T-helper 1 cell treated with Interleukin-12 subunit alpha and Interleukin-12 subunit beta and Interleukin-4 antibody, amounts not matched to agents 30 μg/mL and 1 μg/mL, for 36 hours (primary cell): ENCODE measurements around the gene CCL4.
"Not testable (repeated sequence)": the region's sequence is repeated elsewhere in the genome, so short reads cannot be mapped to it uniquely, and the experiment has no call there.

Experiments used
- H3K27ac Mint-ChIP-seq: one replicate; pipeline ENCODE4 v1.8.0; 2021; ENCODE audit warnings: mild to moderate bottlenecking, mixed read lengths
- H3K27me3 Mint-ChIP-seq: one replicate; pipeline ENCODE4 v1.8.0; 2021; ENCODE audit warnings: low read depth, mixed read lengths
- H3K36me3 Mint-ChIP-seq: one replicate; pipeline ENCODE4 v1.8.0; 2021; ENCODE audit warnings: low read depth, mixed read lengths
- H3K4me1 Mint-ChIP-seq: one replicate; pipeline ENCODE4 v1.8.0; 2021; ENCODE audit warnings: low read depth, mixed read lengths
- H3K4me3 Mint-ChIP-seq: one replicate; pipeline ENCODE4 v1.8.0; 2021; ENCODE audit warnings: mild to moderate bottlenecking, moderate library complexity, mixed read lengths
- H3K9me3 Mint-ChIP-seq: one replicate; pipeline ENCODE4 v1.8.0; 2021; ENCODE audit warnings: mixed read lengths

Gene CCL4

DNA sequence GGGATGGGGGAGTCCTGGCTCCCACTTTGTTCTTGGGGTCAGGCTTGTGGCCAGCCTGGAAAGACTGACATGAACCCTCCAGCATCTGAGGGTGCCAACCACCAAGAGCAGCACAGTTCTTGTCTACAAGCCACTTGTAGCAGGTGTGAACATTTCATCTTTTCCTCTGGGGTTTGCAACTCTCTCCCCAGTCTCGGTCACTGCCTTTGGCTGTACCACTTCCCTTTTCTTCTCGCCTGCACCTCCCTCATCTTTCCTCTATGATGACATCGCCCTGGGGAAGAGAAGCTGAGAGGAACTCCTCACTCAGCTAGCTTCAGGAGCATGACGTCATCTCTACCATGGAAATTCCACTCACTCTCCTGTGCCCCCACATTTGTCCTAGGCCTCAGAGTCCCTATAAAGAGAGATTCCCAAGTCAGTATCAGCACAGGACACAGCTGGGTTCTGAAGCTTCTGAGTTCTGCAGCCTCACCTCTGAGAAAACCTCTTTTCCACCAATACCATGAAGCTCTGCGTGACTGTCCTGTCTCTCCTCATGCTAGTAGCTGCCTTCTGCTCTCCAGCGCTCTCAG, at the start of gene CCL4:
TSS of gene CCL4 (plus strand) at position 427 of the 575 bp plus-strand sequence. CDS start at position 506, 79 bp downstream.
- not testable (repeated sequence) for H3K36me3 Mint-ChIP-seq, H3K4me1 Mint-ChIP-seq, H3K9me3 Mint-ChIP-seq
- Mint-ChIP-seq H3K4me3 (peak within 1 kb of the TSS; percentile 43), H3K27ac (peak within 1 kb of the TSS; percentile 42), H3K27me3 (peaks cover 23% of the 10 kb centered on the region)

DNA sequence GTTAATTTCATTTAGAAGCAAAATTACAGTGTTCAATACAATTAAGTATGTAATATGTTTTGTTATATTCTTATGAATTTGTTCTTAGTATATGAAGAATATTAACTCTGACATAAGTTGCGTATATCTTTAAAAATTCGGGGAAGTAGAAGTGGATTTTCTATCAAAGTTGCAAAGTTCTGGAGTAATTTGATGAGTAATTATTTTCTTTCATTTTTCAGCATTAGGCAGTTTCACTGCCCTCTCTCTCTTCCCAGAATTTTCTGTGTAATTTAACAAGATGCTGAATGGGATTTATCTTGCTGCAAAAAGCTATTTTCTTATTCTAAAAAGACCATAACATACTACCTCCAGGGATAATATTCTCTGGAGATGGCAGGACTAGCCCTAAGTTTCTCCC, 48.5 kb upstream of the CCL4 start:
- Mint-ChIP-seq H3K4me3 (no peak overlapping the region), H3K9me3 (peaks cover 10% of the 10 kb centered on the region), H3K36me3 (no peaks in the 10 kb centered on the region), H3K27ac (no peak overlapping the region), H3K4me1 (no peaks in the 10 kb centered on the region), H3K27me3 (peaks cover 38% of the 10 kb centered on the region)

DNA sequence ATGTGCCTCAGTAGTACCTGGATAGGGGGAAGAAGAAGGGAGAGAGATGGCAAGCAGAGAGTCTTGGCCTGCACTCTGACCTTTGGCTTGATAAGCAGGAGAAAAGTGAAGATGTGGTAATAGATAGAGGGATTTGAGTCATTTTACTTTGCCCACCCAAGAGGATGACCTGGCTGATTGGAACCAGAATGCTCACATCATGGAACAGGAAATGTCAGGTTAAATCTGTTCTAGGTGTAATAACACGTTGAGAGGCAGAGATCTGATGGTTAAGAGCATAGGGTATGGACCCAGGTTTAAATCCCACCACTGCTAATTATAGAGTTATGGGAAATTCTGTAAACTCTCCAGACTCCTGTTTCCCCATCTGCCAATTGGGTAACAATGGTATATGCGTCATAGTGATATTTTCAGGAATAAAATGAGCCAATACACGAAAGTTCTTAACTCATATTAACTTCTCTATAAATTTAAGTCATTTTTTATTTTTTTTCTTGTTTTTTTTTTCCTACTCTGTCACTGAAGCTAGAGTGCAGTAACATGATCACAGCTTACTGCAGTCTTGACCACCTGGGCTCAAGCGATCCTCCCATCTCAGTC, 47.6 kb upstream of the CCL4 start:
- no peak overlapping the region for H3K27ac Mint-ChIP-seq

DNA sequence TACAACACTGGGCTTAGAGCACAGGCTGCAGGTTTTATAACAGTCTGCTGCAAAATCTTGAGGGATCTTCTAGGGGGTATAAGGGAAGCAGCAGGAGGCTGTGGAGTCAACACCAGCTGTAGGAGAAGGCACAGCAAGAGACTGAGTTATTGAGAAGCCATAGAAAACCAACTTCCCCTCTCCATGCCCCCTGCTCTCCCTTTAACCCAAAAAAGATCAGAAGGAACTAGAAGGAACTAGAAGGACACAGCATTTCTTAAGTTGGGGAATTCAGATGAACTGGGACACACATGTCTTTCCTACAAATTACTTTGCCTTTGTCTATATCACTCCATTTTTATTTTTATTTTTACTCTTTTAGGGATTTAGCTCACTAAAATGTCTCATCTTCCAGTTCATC, 45.7 kb upstream of the CCL4 start:
- Mint-ChIP-seq H3K4me3 (no peak overlapping the region), H3K27me3 (peaks cover 36% of the 10 kb centered on the region), H3K9me3 (no peaks in the 10 kb centered on the region)

More for the DNA sequence above, 47.6 kb upstream of the CCL4 start:
- H3K27me3 Mint-ChIP-seq: peaks cover 36% of the 10 kb centered on the region
- peaks cover 7% of the 10 kb centered on the region for H3K9me3 Mint-ChIP-seq
- no peak overlapping the region for H3K4me3 Mint-ChIP-seq
- no peaks in the 10 kb centered on the region for H3K36me3 Mint-ChIP-seq
- H3K4me1 Mint-ChIP-seq: no peaks in the 10 kb centered on the region

DNA sequence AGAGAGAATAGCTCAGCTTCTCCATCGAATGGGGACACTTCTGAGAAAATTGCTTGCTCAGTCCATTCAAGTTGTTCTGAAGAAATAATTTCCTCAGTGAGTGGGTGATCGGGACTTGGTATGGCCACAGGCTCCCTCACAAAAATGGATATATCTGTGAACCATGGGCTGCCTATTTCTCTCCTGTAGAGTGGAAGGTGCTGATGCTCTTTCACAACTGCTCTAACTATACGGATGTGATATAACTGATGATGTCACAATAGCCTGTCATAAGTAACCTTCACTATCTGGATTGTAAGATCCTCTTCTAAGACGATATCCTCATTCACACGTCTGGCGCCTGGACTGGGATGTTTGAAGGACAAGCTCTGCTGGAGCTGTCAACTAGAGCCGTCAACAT, 44.2 kb upstream of the CCL4 start:
- no peaks in the 10 kb centered on the region for H3K9me3 Mint-ChIP-seq
- H3K4me1 Mint-ChIP-seq: no peaks in the 10 kb centered on the region
- H3K27ac Mint-ChIP-seq: no peak overlapping the region
- no peak overlapping the region for H3K4me3 Mint-ChIP-seq
- H3K36me3 Mint-ChIP-seq: no peaks in the 10 kb centered on the region
- peaks cover 40% of the 10 kb centered on the region for H3K27me3 Mint-ChIP-seq

More for the DNA sequence above, 45.7 kb upstream of the CCL4 start:
- Mint-ChIP-seq H3K36me3 (no peaks in the 10 kb centered on the region), H3K27ac (no peak overlapping the region), H3K4me1 (no peaks in the 10 kb centered on the region)

DNA sequence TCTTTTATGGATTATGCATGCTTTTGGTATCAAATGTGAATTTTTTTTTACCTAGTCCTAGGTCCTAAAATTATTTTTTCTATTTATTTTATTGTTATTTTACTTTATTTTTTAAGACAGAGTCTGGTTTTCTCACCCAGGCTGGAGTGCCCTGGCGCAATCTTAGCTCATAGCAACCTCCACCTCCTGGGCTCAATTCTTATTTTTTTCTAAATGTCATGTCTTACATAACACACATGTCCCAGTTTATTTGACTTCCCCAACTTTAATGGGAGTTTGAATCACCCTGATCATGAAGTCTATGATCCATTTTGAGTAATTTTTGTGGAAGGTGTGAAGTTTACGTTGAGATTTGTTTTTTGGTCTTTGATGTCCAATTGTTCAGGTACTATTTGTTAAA, 42.8 kb upstream of the CCL4 start:
- no peaks in the 10 kb centered on the region for H3K36me3 Mint-ChIP-seq
- H3K27ac Mint-ChIP-seq: no peak overlapping the region
- H3K4me3 Mint-ChIP-seq: no peak overlapping the region
- no peaks in the 10 kb centered on the region for H3K4me1 Mint-ChIP-seq
- no peaks in the 10 kb centered on the region for H3K9me3 Mint-ChIP-seq
- peaks cover 45% of the 10 kb centered on the region for H3K27me3 Mint-ChIP-seq

DNA sequence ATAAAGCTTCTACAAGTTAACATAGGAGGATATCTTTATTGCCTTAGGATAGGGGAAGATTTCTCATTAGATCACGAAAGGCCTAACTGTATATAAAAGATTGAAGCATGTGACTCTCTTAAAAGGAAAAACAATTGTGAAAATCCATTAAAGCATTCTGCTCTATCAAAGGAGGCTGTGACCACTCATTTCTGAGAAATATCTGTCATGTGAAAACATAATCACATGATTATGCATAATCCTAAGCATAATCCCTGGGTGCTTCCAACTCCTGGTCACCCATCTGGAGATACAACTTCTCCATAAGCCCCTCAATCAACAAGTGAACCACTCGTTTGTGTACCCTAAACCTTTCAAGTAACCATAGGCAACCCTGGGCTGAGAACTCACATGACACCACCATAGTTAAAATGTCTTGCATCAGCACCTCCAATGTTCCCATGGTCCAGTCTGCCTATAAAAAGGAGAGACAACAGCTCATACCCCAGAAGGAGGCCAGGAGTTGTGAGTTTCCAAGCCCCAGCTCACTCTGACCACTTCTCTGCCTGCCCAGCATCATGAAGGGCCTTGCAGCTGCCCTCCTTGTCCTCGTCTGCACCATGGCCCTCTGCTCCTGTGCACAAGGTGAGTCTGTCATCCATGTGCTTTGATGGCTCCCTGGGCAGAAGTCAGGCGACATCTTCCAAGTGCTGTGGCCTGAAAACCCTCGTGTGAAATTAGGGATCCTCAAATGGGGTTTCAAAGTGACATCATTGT, 39.7 kb upstream of the CCL4 start, which contains the start of gene CCL18:
TSS of gene CCL18 (plus strand) at position 487 of the 756 bp plus-strand sequence. CDS start at position 558, 71 bp downstream.
- no peaks in the 10 kb centered on the region for H3K9me3 Mint-ChIP-seq
- no peak within 1 kb of the TSS for H3K27ac Mint-ChIP-seq
- H3K4me3 Mint-ChIP-seq: no peak within 1 kb of the TSS
- no peaks in the 10 kb centered on the region for H3K36me3 Mint-ChIP-seq
- peaks cover 45% of the 10 kb centered on the region for H3K27me3 Mint-ChIP-seq
- no peaks in the 10 kb centered on the region for H3K4me1 Mint-ChIP-seq

DNA sequence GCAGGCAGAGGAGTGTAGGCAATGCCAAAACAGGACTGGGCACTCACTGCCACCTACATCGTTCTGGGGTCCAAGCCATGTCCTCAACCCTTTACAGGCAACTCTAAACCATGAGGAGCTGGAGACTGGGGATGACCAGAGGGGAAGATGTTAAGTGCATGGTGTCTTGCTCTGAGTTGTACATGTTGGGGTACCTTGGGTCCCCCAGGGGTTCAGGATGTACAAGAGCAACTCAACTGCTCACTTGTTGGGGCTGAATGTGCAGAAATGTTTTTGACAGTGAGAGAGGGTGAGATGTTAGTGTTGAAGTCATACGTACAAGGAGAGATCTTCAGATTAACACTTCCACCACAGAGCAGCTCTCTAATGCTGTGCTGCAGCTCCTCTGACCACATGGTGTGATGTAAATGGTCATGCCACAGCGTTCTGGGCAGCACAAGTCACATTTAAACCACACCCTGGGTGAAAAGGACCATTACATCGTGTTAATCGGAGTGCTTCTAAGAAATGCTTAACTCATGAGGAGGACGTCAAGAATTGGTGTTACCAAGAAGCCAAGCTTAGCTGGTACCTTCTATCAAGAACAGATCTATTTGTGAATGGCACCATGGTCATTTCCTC, 37.2 kb upstream of the CCL4 start:
- no peak overlapping the region for H3K4me3 Mint-ChIP-seq
- H3K27ac Mint-ChIP-seq: no peak overlapping the region

DNA sequence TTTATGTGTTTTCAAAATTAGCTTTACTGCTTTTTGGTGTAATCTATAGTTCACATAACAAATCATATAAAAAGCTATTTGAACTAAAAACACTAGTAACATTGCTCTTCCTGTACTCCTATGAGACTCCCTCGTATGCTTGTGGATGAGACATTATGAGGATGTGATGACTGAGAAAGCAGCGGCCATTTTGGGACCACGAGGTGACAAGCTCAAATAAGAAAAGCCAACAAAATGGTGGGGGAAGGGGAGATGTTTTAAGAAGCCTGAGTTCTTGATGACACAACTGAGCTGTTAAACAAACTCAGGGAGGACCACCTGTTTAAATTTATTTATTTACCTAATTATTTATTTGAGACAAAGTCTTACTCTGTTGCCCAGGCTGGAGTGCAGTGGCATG, 35.1 kb upstream of the CCL4 start:
- no peak overlapping the region for H3K4me3 Mint-ChIP-seq
- H3K36me3 Mint-ChIP-seq: no peaks in the 10 kb centered on the region
- H3K4me1 Mint-ChIP-seq: peaks cover 7% of the 10 kb centered on the region
- H3K9me3 Mint-ChIP-seq: no peaks in the 10 kb centered on the region
- no peak overlapping the region for H3K27ac Mint-ChIP-seq
- H3K27me3 Mint-ChIP-seq: peaks cover 24% of the 10 kb centered on the region

More for the DNA sequence above, 37.2 kb upstream of the CCL4 start:
- Mint-ChIP-seq H3K9me3 (no peaks in the 10 kb centered on the region), H3K4me1 (peaks cover 4% of the 10 kb centered on the region), H3K27me3 (peaks cover 37% of the 10 kb centered on the region), H3K36me3 (no peaks in the 10 kb centered on the region)

DNA sequence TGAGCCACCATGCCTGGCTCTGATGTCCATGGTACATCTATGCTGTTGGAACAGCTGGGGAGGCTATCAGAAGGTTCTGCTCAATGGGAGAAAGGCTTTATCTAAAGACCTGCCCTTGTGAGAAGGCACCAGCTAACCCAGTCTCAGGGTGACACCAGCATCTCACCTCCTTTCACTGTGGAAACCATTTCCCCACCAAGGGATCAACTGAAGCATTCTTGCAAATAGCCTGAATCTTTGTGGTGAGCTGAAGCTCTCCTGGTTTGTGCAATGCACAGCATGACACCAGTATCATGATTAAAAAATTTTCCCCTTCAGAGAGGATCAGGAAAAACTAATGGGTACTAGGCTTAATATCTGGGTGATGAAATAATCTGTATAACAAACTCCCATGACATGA, 34.5 kb upstream of the CCL4 start:
- H3K4me1 Mint-ChIP-seq: peaks cover 7% of the 10 kb centered on the region
- H3K27ac Mint-ChIP-seq: no peak overlapping the region
- H3K9me3 Mint-ChIP-seq: no peaks in the 10 kb centered on the region
- peaks cover 22% of the 10 kb centered on the region for H3K27me3 Mint-ChIP-seq
- H3K4me3 Mint-ChIP-seq: no peak overlapping the region
- H3K36me3 Mint-ChIP-seq: no peaks in the 10 kb centered on the region

DNA sequence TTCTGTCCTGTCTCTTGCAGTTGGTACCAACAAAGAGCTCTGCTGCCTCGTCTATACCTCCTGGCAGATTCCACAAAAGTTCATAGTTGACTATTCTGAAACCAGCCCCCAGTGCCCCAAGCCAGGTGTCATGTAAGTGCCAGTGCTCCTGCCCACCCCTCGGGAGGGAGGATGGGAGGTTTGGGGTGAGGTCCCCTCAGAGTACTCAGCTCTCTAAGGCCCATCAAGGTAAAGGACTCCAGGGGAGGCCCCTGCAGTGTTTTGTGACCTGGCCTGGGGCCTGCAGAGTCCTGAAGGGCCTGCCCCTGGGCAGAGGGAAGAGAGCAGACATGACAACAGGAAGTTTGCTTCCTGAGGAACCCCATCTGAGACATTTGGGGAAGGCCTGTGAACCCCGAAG, 33.2 kb upstream of the CCL4 start:
- Mint-ChIP-seq H3K9me3 (no peaks in the 10 kb centered on the region), H3K4me1 (peaks cover 14% of the 10 kb centered on the region), H3K27me3 (peaks cover 14% of the 10 kb centered on the region), H3K36me3 (no peaks in the 10 kb centered on the region), H3K27ac (no peak overlapping the region), H3K4me3 (no peak overlapping the region)

DNA sequence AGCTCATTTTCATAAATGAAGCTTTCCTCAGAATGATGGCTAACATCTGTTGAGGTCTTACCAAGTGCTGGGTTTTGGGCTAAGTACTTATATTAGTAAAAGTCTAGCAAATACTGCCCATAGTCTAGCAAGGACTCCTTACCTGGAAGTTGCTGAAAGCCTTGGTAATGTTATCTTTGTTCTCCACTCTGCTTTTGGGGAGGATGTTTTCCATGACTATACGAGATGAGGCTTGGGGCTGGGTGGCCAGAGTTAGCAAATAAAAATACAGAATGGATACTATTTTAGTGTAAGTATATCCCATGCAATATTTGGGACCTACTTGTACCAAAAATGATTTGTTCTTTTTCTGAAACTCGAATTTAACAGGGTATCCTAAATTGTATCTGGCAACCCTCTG, 31.9 kb upstream of the CCL4 start:
- Mint-ChIP-seq H3K9me3 (no peaks in the 10 kb centered on the region), H3K27ac (no peak overlapping the region), H3K4me1 (peaks cover 14% of the 10 kb centered on the region), H3K36me3 (no peaks in the 10 kb centered on the region), H3K4me3 (no peak overlapping the region), H3K27me3 (peaks cover 11% of the 10 kb centered on the region)

DNA sequence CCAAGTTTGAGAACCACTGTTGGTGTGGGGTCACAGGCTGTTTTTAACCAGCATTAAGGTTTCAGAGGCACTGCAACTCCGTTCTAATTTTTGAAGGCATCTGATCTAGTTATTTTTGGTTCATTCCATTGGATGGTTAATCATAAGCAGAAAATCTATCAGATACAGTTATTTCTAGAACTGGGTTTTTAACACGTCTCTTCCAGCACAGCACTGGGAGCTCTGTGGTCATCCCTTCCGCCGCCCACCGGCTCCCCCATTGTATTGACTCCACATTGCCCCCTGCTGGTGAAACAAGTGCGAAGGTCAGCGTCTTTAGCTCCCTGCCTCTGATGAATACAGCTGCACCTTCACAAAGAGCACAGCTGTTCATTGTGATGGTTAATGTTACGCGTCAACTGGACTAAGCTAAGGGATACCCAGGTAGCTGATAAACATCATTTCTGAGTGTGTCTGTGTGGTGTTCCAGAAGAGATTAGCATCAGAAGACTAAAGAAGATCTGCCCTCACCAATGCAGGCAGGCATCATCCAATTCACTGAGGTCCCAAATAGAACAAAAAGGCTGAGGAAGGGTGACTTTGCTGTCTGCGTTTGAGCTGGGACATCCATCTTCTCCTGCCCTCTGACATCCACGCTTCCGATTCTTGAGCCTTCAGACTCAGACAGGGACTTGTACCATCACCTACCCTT, 31.1 kb upstream of the CCL4 start:
- H3K9me3 Mint-ChIP-seq: no peaks in the 10 kb centered on the region

DNA sequence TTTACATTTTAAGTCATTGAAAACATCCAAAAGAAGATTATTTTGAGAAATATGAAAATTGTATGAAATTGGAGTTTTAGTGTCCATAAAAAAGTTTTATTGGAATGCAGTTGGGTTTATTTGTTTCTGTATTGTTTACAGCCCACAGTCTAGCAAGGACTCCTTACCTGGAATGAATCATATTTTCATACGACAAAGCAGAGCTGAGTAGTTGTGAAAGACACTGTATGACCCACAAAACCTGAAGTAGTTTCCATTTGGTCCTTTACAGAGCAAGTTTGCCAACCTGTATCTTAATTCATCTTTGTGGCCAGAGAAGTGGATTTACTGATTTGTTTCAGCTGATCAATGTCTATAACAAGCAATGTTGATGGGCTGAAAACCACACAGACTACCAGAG, 29.3 kb upstream of the CCL4 start:
- H3K4me1 Mint-ChIP-seq: peaks cover 12% of the 10 kb centered on the region
- H3K9me3 Mint-ChIP-seq: no peaks in the 10 kb centered on the region
- peaks cover 23% of the 10 kb centered on the region for H3K27me3 Mint-ChIP-seq
- no peaks in the 10 kb centered on the region for H3K36me3 Mint-ChIP-seq
- peak overlapping the region; percentile 41 for H3K27ac Mint-ChIP-seq
- no peak overlapping the region for H3K4me3 Mint-ChIP-seq

More for the DNA sequence above, 31.1 kb upstream of the CCL4 start:
- no peaks in the 10 kb centered on the region for H3K36me3 Mint-ChIP-seq
- H3K4me1 Mint-ChIP-seq: peaks cover 14% of the 10 kb centered on the region
- no peak overlapping the region for H3K4me3 Mint-ChIP-seq
- peak overlapping the region; percentile 9 for H3K27ac Mint-ChIP-seq
- peaks cover 13% of the 10 kb centered on the region for H3K27me3 Mint-ChIP-seq
